IMR-90 (cell line): Measurements from ENCODE around the gene LLGL2. TPM values are rescaled to one million over a fixed set of nuclear protein-coding genes. Genes with fewer than 3 reads are reported as not detected.

Experiments used
- ATAC-seq: fragments of 200-7000 bp; cut with Tn5 transposase; 2 replicates; pipeline ENCODE4 v1.9.1; 2020; ENCODE audit warnings: low read depth, mild to moderate bottlenecking, moderate library complexity
- BruUV-seq: library from RNA; stranded (reverse); fragments of 400-500 nt; replicated peaks from 2 replicates; lab custom pipeline; 2021; lab: Mats Ljungman, UMichigan
- CTCF ChIA-PET: fragments of 300-600 bp; formaldehyde crosslinking; extraction: SDS; loops from one replicate; lab custom pipeline; 2021; ENCODE audit warnings: antibody characterized with exemption; lab: Yijun Ruan, JAX
- POLR2A ChIA-PET: fragments of 300-600 bp; sonication (Branson Sonifier 250); formaldehyde crosslinking; loops from one replicate; lab custom pipeline; 2022; ENCODE audit warnings: antibody characterized with exemption; ENCODE audit not compliant: unreplicated experiment; lab: Charles Lee
- DNase-seq: peaks from one replicate; pipeline ENCODE4 v3.0.0; 2013
- H2AFZ ChIP-seq: replicated peaks from 2 replicates; pipeline ENCODE3; 2013; ENCODE audit warnings: low read length, mild to moderate bottlenecking; ENCODE audit not compliant: poor library complexity
- H2AK5ac ChIP-seq: 2 replicates; pipeline ENCODE4 v1.6.1; 2013; ENCODE audit warnings: low read depth, low read length, inconsistent platforms
- H2AK9ac ChIP-seq: replicated peaks from 2 replicates; pipeline ENCODE3; 2013; ENCODE audit warnings: mild to moderate bottlenecking, low read depth, low read length, moderate library complexity; ENCODE audit not compliant: poor library complexity
- H2BK120ac ChIP-seq: 2 replicates; pipeline ENCODE4 v1.6.1; 2013; ENCODE audit warnings: low read depth, low read length, inconsistent platforms
- H2BK15ac ChIP-seq: 3 replicates; pipeline ENCODE4 v1.6.1; 2013; ENCODE audit warnings: low read depth, low read length, inconsistent platforms
- H2BK20ac ChIP-seq: 2 replicates; pipeline ENCODE4 v1.6.1; 2013; ENCODE audit warnings: low read depth, mild to moderate bottlenecking, inconsistent platforms, low read length, moderate library complexity
- H2BK5ac ChIP-seq: 2 replicates; pipeline ENCODE4 v1.6.1; 2013; ENCODE audit warnings: mild to moderate bottlenecking, low read depth, low read length, inconsistent platforms; ENCODE audit not compliant: poor library complexity, severe bottlenecking
- H3K14ac ChIP-seq: replicated peaks from 2 replicates; pipeline ENCODE4 v1.6.1; 2013; ENCODE audit warnings: low read depth, low read length, inconsistent platforms
- H3K18ac ChIP-seq: 2 replicates; pipeline ENCODE4 v1.6.1; 2013; ENCODE audit warnings: low read depth, low read length, control low read depth
- H3K23ac ChIP-seq: 2 replicates; pipeline ENCODE4 v1.6.1; 2013; ENCODE audit warnings: low read depth, low read length, inconsistent platforms
- H3K27ac ChIP-seq: 2 replicates; pipeline ENCODE4 v1.5.1; 2013; ENCODE audit warnings: mild to moderate bottlenecking, control low read depth, low read length; ENCODE audit not compliant: insufficient read depth
- H3K27me3 ChIP-seq: 2 replicates; pipeline ENCODE4 v1.6.1; 2013; ENCODE audit warnings: low read length; ENCODE audit not compliant: control insufficient read depth, insufficient read depth
- H3K36me3 ChIP-seq: 2 replicates; pipeline ENCODE4 v1.6.1; 2013; ENCODE audit warnings: low read length, mixed read lengths; ENCODE audit not compliant: control insufficient read depth, insufficient read depth
- H3K4ac ChIP-seq: 2 replicates; pipeline ENCODE4 v1.6.1; 2013; ENCODE audit warnings: low read depth, low read length, inconsistent platforms
- H3K4me1 ChIP-seq: 2 replicates; pipeline ENCODE4 v1.6.1; 2013; ENCODE audit warnings: low read length, mixed read lengths; ENCODE audit not compliant: control insufficient read depth, insufficient read depth
- H3K4me2 ChIP-seq: 2 replicates; pipeline ENCODE4 v1.6.1; 2013; ENCODE audit warnings: low read depth, mild to moderate bottlenecking, control low read depth, low read length, moderate library complexity
- H3K4me3 ChIP-seq: 2 replicates; pipeline ENCODE4 v1.5.1; 2013; ENCODE audit warnings: low read depth, mild to moderate bottlenecking, control low read depth, low read length, moderate library complexity; ENCODE audit not compliant: insufficient read depth
- H3K56ac ChIP-seq: 2 replicates; pipeline ENCODE4 v1.6.1; 2013; ENCODE audit warnings: low read length, inconsistent platforms; ENCODE audit not compliant: insufficient read depth; ENCODE audit errors: extremely low read depth
- H3K79me1 ChIP-seq, 2 experiments: 2 replicates each; pipeline ENCODE4 v1.6.1; 2013; ENCODE audit warnings: low read length in 2 of 2, inconsistent platforms in 1 of 2, low read depth in 1 of 2
- H3K9ac ChIP-seq: 2 replicates; pipeline ENCODE4 v1.6.1; 2013; ENCODE audit warnings: low read depth, low read length, control low read depth
- H3K9me1 ChIP-seq: 2 replicates; pipeline ENCODE4 v1.6.1; 2013; ENCODE audit warnings: low read length, inconsistent platforms; ENCODE audit not compliant: insufficient read depth
- H3K9me3 ChIP-seq: 2 replicates; pipeline ENCODE4 v1.6.1; 2013; ENCODE audit warnings: low read length; ENCODE audit not compliant: control insufficient read depth, insufficient read depth
- H4K20me1 ChIP-seq: 2 replicates; pipeline ENCODE4 v1.6.1; 2013; ENCODE audit warnings: low read length, inconsistent platforms; ENCODE audit not compliant: insufficient read depth
- H4K5ac ChIP-seq: 2 replicates; pipeline ENCODE4 v1.6.1; 2013; ENCODE audit warnings: mild to moderate bottlenecking, low read depth, low read length, control low read depth
- H4K8ac ChIP-seq, 2 experiments: 2 replicates each; pipeline ENCODE4 v1.6.1; 2013; ENCODE audit warnings: low read depth in 2 of 2, low read length in 2 of 2, control low read depth in 1 of 2, inconsistent platforms in 1 of 2
- H4K91ac ChIP-seq: 2 replicates; pipeline ENCODE4 v1.6.1; 2013; ENCODE audit warnings: low read depth, low read length, inconsistent platforms; ENCODE audit not compliant: insufficient read depth
- CEBPB ChIP-seq: IDR thresholded peaks from 2 replicates; pipeline ENCODE4 v1.6.1; 2012; ENCODE audit warnings: low read depth, low read length, improper control_type of control experiment
- NFE2L2 ChIP-seq: fragments of 150-350 bp; IDR thresholded peaks from 2 replicates; pipeline ENCODE4 v1.6.1; 2016; ENCODE audit warnings: low read depth, mild to moderate bottlenecking, low read length
- RCOR1 ChIP-seq: IDR thresholded peaks from 2 replicates; pipeline ENCODE4 v1.6.1; 2012; ENCODE audit warnings: mild to moderate bottlenecking, low read length, improper control_type of control experiment; ENCODE audit not compliant: insufficient replicate concordance
- RFX5 ChIP-seq: IDR thresholded peaks from 2 replicates; pipeline ENCODE4 v1.8.0; 2012; ENCODE audit warnings: low read depth, mild to moderate bottlenecking, low read length, moderate library complexity
- WGBS, 2 experiments: methylation state at CpG; one replicate each; pipeline versions ENCODE4 v1.1.5 to v1.1.7; 2013; ENCODE audit warnings: missing lambda C conversion rate in 2 of 2; ENCODE audit not compliant: insufficient read length in 1 of 2; ENCODE audit errors: extremely low coverage in 2 of 2; 5-methylcytosine and 5-hydroxymethylcytosine counted together
- dilution Hi-C: fragments of 300-500 bp; cut with HindIII; formaldehyde crosslinking; loops from one replicate; pipeline ENCODE4 v1.14.3; 2018; ENCODE audit warnings: low sequenced_read_pairs; ENCODE audit not compliant: unreplicated experiment
- in situ Hi-C: fragments of 300-500 bp; cut with MboI; formaldehyde crosslinking; loops from 3 replicates; pipeline ENCODE4 v1.14.3; 2019; ENCODE audit warnings: low sequenced_read_pairs, inconsistent platforms, mixed read lengths
- intact Hi-C: fragments of 100-400 bp; cut with micrococcal nuclease; formaldehyde crosslinking; loops from 2 replicates; pipeline ENCODE4 v1.10.0; 2022
- polyA plus RNA-seq, 3 experiments: library from polyadenylated mRNA; depleted of rRNA; stranded (reverse); fragments of >200 nt; gene quantifications; 2 replicates each; pipeline ENCODE4 v1.2.3, GENCODE V29; 2012; ENCODE audit warnings: low replicate concordance in 1 of 3
- total RNA-seq: library from RNA; depleted of rRNA; stranded (reverse); fragments of >200 nt; gene quantifications from 2 replicates; pipeline ENCODE4 v1.2.3, GENCODE V29; 2012

Gene LLGL2
- total and polyA plus RNA-seq, 2 of the 4 experiments (the other 2 are of a cell fraction), result 0.54 to 0.72 TPM

- no peak overlapping the region for H3K23ac ChIP-seq
- H3K9me3 ChIP-seq, result no peaks in the 10 kb centered on the region
- H3K4ac ChIP-seq, result no peak overlapping the region
- TF ChIP-seq CEBPB (no peak), RCOR1 (no peak), RFX5 (no peak), NFE2L2 (no peak)
- H2BK120ac ChIP-seq, result no peak overlapping the region
- dilution Hi-C loops, result no loop called here
- H2AK9ac ChIP-seq, result no peak overlapping the region
- H2AK5ac ChIP-seq, result no peak overlapping the region
- BruUV-seq, result no TSS peak
- WGBS, 2 experiments, result 95% methylated on average over 4 of the region's 14 CpGs; no CpG with 5 or more reads in 1 of the 2 experiments
- H3K27ac ChIP-seq, result no peak overlapping the region
- in situ Hi-C loops, result no loop called here
- H2BK20ac ChIP-seq, result no peak overlapping the region
- H4K91ac ChIP-seq, result no peak overlapping the region
- no peak overlapping the region for H3K18ac ChIP-seq
- H3K4me1 ChIP-seq, result no peaks in the 10 kb centered on the region
- H2BK15ac ChIP-seq, result no peak overlapping the region
- H3K14ac ChIP-seq, result no peak overlapping the region
- DNase-seq (no peak), ATAC-seq (no peak)
- H3K9ac ChIP-seq, result no peak overlapping the region
- H4K20me1 ChIP-seq, result no peaks in the 10 kb centered on the region
- CTCF ChIA-PET, result no interaction called here
- H4K5ac ChIP-seq, result no peak overlapping the region
- POLR2A ChIA-PET, result no interaction called here
- H3K27me3 ChIP-seq, result no peaks in the 10 kb centered on the region
- no peaks in the 10 kb centered on the region for H3K9me1 ChIP-seq
- intact Hi-C loops, result no loop called here
- H3K36me3 ChIP-seq, result peaks cover 61% of the 10 kb centered on the region
- no peak overlapping the region for H2AFZ ChIP-seq
- H3K4me3 ChIP-seq, result no peak overlapping the region
- H3K56ac ChIP-seq, result no peak overlapping the region
- H3K4me2 ChIP-seq, result no peak overlapping the region
- H3K79me1 ChIP-seq, result no peaks in the 10 kb centered on the region; a peak in 1 of 4 replicates
- H4K8ac ChIP-seq, result no peak overlapping the region
- no peak overlapping the region for H2BK5ac ChIP-seq
These were observed 31.1 kb upstream of the LLGL2 start for GRCh38 chr17:75494326-75494877.
